A673 (cell line): Measurements from ENCODE around the gene ARHGAP44. TPM values are rescaled to one million over a fixed set of nuclear protein-coding genes. Genes with fewer than 3 reads are reported as not detected.

ENCODE experiments used
- BruUV-seq: library from RNA; stranded (reverse); fragments of 400-500 nt; replicated peaks from 2 replicates; lab custom pipeline; 2021; lab: Mats Ljungman, UMichigan
- CTCF ChIA-PET: fragments of 300-600 bp; sonication (Branson Sonifier 250); formaldehyde crosslinking; loops from one replicate; lab custom pipeline; 2022; ENCODE audit warnings: antibody characterized with exemption; lab: Charles Lee
- POLR2A ChIA-PET: fragments of 300-600 bp; sonication (Branson Sonifier 250); formaldehyde crosslinking; loops from one replicate; lab custom pipeline; 2022; ENCODE audit warnings: antibody characterized with exemption; ENCODE audit not compliant: low non-redundant PET; lab: Charles Lee
- DNase-seq: peaks from one replicate; pipeline ENCODE4 v3.0.0-alpha.2; 2015; ENCODE audit warnings: low spot score
- H3K27ac ChIP-seq: fragments of 200-600 bp; sonication (generic); 2 replicates; pipeline ENCODE4 v1.5.1; 2016; ENCODE audit warnings: mixed run types, low read depth, mild to moderate bottlenecking, mixed read lengths, antibody characterized with exemption, low read length; ENCODE audit not compliant: poor library complexity, severe bottlenecking
- H3K27me3 ChIP-seq: fragments of 200-600 bp; sonication (generic); replicated peaks from 2 replicates; pipeline ENCODE4 v1.6.1; 2017; ENCODE audit warnings: mixed run types, low read depth, mild to moderate bottlenecking, mixed read lengths, antibody characterized with exemption, low read length; ENCODE audit not compliant: insufficient read depth, poor library complexity
- H3K36me3 ChIP-seq: fragments of 200-600 bp; sonication (generic); 2 replicates; pipeline ENCODE4 v1.6.1; 2016; ENCODE audit warnings: mixed run types, mild to moderate bottlenecking, mixed read lengths, antibody characterized with exemption, low read length; ENCODE audit not compliant: insufficient read depth, poor library complexity, severe bottlenecking
- H3K4me1 ChIP-seq: fragments of 200-600 bp; sonication (generic); 2 replicates; pipeline ENCODE4 v1.6.1; 2017; ENCODE audit warnings: mixed run types, mild to moderate bottlenecking, mixed read lengths, antibody characterized with exemption, low read length; ENCODE audit not compliant: insufficient read depth, poor library complexity, severe bottlenecking
- H3K4me3 ChIP-seq: fragments of 200-600 bp; sonication (generic); 2 replicates; pipeline ENCODE4 v1.5.1; 2016; ENCODE audit warnings: low read depth, mixed run types, mild to moderate bottlenecking, mixed read lengths, low read length; ENCODE audit not compliant: poor library complexity, severe bottlenecking
- H3K9me3 ChIP-seq: fragments of 200-600 bp; sonication (generic); 2 replicates; pipeline ENCODE4 v1.6.1; 2016; ENCODE audit warnings: mixed run types, low read depth, mild to moderate bottlenecking, mixed read lengths, antibody characterized with exemption, low read length; ENCODE audit not compliant: poor library complexity, severe bottlenecking
- CTCF ChIP-seq: fragments of 300-800, 200-600 bp; sonication (generic); conservative IDR thresholded peaks from 2 replicates; pipeline ENCODE4 v1.5.1; 2017; ENCODE audit warnings: low read depth, mild to moderate bottlenecking, antibody characterized with exemption, low read length, moderate library complexity, mixed read lengths
- EZH2 ChIP-seq: fragments of 200-600 bp; sonication (generic); IDR thresholded peaks from 2 replicates; pipeline ENCODE4 v1.6.1; 2017; ENCODE audit warnings: borderline replicate concordance, low read depth, mild to moderate bottlenecking, mixed read lengths, antibody characterized with exemption, low read length; ENCODE audit not compliant: poor library complexity, severe bottlenecking
- intact Hi-C: fragments of 100-400 bp; cut with micrococcal nuclease; formaldehyde crosslinking; loops from one replicate; pipeline ENCODE4 v1.10.0; 2022; ENCODE audit not compliant: unreplicated experiment
- total RNA-seq: library from RNA; stranded (reverse); gene quantifications from 2 replicates; pipeline ENCODE4 v1.2.3, GENCODE V29; 2021

Gene ARHGAP44
- total RNA-seq, 1 experiment from 2014 or later, result 0.49 TPM

- ChIA-PET POLR2A (no interaction called here), CTCF (no interaction called here)
- Histone ChIP-seq H3K9me3 (no peaks in the 10 kb centered on the region), H3K27ac (no peak overlapping the region), H3K36me3 (no peaks in the 10 kb centered on the region), H3K4me3 (no peak overlapping the region), H3K27me3 (no peaks in the 10 kb centered on the region), H3K4me1 (no peaks in the 10 kb centered on the region)
- BruUV-seq, result no TSS peak
- no peak for DNase-seq
- intact Hi-C loops, result no loop called here
- TF ChIP-seq CTCF (no peak), EZH2 (no peak)
Measured at GRCh38 chr17:12947047-12947446, 157.7 kb downstream of the ARHGAP44 start.

DNA sequence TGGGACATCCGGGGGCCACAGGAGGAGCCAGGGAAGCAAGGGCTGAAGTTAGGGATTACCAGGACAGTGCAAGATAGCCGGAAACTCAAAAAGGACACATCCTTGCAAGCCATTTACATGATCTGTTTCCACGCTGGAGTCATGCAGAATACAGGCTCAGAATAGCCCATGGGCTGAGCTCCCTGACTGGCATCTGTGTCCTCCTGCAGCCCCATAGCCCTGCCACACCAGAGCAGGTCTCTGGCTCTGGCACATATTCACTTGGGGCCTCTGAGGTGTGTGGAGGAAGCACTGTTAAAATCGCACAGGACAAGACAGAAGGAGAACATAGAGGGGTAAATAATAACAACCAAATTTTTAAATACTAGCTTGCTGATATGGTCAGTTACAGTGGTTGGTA is 162.7 kb downstream of the ARHGAP44 start:
- intact Hi-C loops, result no loop called here
- no TSS peak for BruUV-seq
- CTCF ChIA-PET, result no interaction called here

GRCh38 chr17:12953156-12953555 is 163.9 kb downstream of the ARHGAP44 start:
- no peak overlapping the region for H3K4me3 ChIP-seq
- intact Hi-C loops, result no loop called here
- ChIA-PET POLR2A (no interaction called here), CTCF (no interaction called here)
- no peak for DNase-seq
- no peaks in the 10 kb centered on the region for H3K27me3 ChIP-seq
- TF ChIP-seq CTCF (no peak), EZH2 (no peak)
- no peak overlapping the region for H3K27ac ChIP-seq
- H3K36me3 ChIP-seq, result no peaks in the 10 kb centered on the region
- no peaks in the 10 kb centered on the region for H3K9me3 ChIP-seq
- BruUV-seq, result no TSS peak
- H3K4me1 ChIP-seq, result no peaks in the 10 kb centered on the region

More for the DNA sequence above, 162.7 kb downstream of the ARHGAP44 start:
- POLR2A ChIA-PET, result no interaction called here
- Histone ChIP-seq H3K36me3 (no peaks in the 10 kb centered on the region), H3K27me3 (no peaks in the 10 kb centered on the region), H3K9me3 (no peaks in the 10 kb centered on the region), H3K27ac (no peak overlapping the region), H3K4me3 (no peak overlapping the region), H3K4me1 (no peaks in the 10 kb centered on the region)
- TF ChIP-seq EZH2 (no peak), CTCF (no peak)
- DNase-seq, result no peak
